Fibroblast of lung (primary cell): ENCODE data around the gene MS4A1.

Experiments used
- EZH2 ChIP-seq: IDR thresholded peaks from 2 replicates; pipeline ENCODE4 v1.5.1; 2012; ENCODE audit warnings: low read length, control low read depth, mild to moderate bottlenecking; ENCODE audit errors: missing control alignments
- TF ChIP-seq, protein P1 (sequence below), 2 donors: IDR thresholded peaks in 1 of 2; conservative IDR thresholded peaks in 1 of 2; 1 replicate in 1 of 2; 2 replicates in 1 of 2; pipeline ENCODE4 v1.5.1; 2011 to 2012; ENCODE audit warnings: low read length in 2 of 2, control low read depth in 1 of 2, inconsistent platforms in 1 of 2, low read depth in 1 of 2, mild to moderate bottlenecking in 1 of 2

DNA sequence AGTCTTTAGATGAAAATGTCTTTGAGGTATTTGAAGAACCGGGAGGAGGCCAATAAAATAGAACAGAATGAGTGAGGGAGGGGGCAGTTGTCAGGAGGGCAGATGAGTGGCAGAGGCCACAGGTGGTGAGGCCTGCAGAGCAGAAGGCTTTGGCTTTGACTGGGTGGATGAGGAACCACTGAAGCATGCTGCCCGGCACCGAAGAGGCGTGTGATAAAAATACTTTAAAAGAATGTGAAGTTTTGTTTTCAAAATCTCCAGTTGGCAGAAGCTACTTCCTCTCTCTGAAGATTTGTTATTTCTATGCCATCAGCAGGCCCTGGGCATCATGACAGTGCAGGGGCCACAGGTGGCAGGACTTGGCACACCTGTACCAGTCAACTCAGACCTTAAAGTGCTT is 43.2 kb downstream of the MS4A1 start:
- TF ChIP-seq, protein P1, sequence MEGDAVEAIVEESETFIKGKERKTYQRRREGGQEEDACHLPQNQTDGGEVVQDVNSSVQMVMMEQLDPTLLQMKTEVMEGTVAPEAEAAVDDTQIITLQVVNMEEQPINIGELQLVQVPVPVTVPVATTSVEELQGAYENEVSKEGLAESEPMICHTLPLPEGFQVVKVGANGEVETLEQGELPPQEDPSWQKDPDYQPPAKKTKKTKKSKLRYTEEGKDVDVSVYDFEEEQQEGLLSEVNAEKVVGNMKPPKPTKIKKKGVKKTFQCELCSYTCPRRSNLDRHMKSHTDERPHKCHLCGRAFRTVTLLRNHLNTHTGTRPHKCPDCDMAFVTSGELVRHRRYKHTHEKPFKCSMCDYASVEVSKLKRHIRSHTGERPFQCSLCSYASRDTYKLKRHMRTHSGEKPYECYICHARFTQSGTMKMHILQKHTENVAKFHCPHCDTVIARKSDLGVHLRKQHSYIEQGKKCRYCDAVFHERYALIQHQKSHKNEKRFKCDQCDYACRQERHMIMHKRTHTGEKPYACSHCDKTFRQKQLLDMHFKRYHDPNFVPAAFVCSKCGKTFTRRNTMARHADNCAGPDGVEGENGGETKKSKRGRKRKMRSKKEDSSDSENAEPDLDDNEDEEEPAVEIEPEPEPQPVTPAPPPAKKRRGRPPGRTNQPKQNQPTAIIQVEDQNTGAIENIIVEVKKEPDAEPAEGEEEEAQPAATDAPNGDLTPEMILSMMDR (conservative IDR thresholded peaks at IDR 0.05 in 1 of 2, IDR thresholded peaks at IDR 0.05 in 1 of 2; ENCODE audit: low read depth in 1 of 2, low read length in 2 of 2), result no peak
- no peak for TF ChIP-seq EZH2
